Astrocyte (in vitro differentiated cells and primary cell): ENCODE results near the gene KRTAP2-4. TPM values are rescaled to one million over a fixed set of nuclear protein-coding genes. Genes with fewer than 3 reads are reported as not detected.
"Not testable (repeated sequence)": the region's sequence is repeated elsewhere in the genome, so short reads cannot be mapped to it uniquely, and the experiment has no call there.

Source experiments
- DNase-seq: peaks from one replicate; pipeline ENCODE4 v3.0.0-alpha.2; 2010; ENCODE audit warnings: low read depth
- FAIRE-seq: peaks from 2 replicates; lab custom pipeline; 2011; peaks lifted over from hg19 to GRCh38; lab: Jason Lieb, UNC
- H2AFZ ChIP-seq: 2 replicates; pipeline ENCODE4 v1.6.0; 2012; ENCODE audit warnings: low read depth, low read length, inconsistent platforms
- H3K27ac ChIP-seq: 2 replicates; pipeline ENCODE4 v1.5.1; 2011; ENCODE audit warnings: low read depth, low read length, inconsistent platforms
- H3K27me3 ChIP-seq: 2 replicates; pipeline ENCODE4 v1.6.0; 2011; ENCODE audit warnings: low read length, inconsistent platforms; ENCODE audit not compliant: insufficient read depth
- H3K36me3 ChIP-seq: 2 replicates; pipeline ENCODE4 v1.5.1; 2011; ENCODE audit warnings: low read length, inconsistent platforms; ENCODE audit not compliant: insufficient read depth
- H3K4me1 ChIP-seq: 2 replicates; pipeline ENCODE4 v1.5.1; 2011; ENCODE audit warnings: low read length, inconsistent platforms; ENCODE audit not compliant: insufficient read depth
- H3K4me2 ChIP-seq: 2 replicates; pipeline ENCODE4 v1.6.0; 2012; ENCODE audit warnings: low read length, inconsistent platforms
- H3K4me3 ChIP-seq: 2 replicates; pipeline ENCODE4 v1.5.1; 2011; ENCODE audit warnings: low read depth, mild to moderate bottlenecking, low read length, inconsistent platforms; ENCODE audit not compliant: insufficient read depth
- H3K79me2 ChIP-seq: 2 replicates; pipeline ENCODE4 v1.6.0; 2012; ENCODE audit warnings: mild to moderate bottlenecking, low read length, inconsistent platforms; ENCODE audit not compliant: insufficient read depth
- H3K9ac ChIP-seq: 2 replicates; pipeline ENCODE4 v1.6.0; 2012; ENCODE audit warnings: mild to moderate bottlenecking, low read length, inconsistent platforms
- H3K9me3 ChIP-seq: 2 replicates; pipeline ENCODE4 v1.5.1; 2012; ENCODE audit warnings: low read depth, mild to moderate bottlenecking, low read length, inconsistent platforms; ENCODE audit not compliant: insufficient read depth
- H4K20me1 ChIP-seq: 2 replicates; pipeline ENCODE4 v1.6.0; 2012; ENCODE audit warnings: low read length, inconsistent platforms; ENCODE audit not compliant: insufficient read depth
- H3K27ac Mint-ChIP-seq: one replicate; pipeline ENCODE4 v1.8.0; 2021; ENCODE audit warnings: mild to moderate bottlenecking, mixed read lengths; ENCODE audit not compliant: unreplicated experiment
- H3K27me3 Mint-ChIP-seq: one replicate; pipeline ENCODE4 v1.8.0; 2021; ENCODE audit warnings: low read depth, mixed read lengths; ENCODE audit not compliant: unreplicated experiment
- H3K36me3 Mint-ChIP-seq: one replicate; pipeline ENCODE4 v1.8.0; 2021; ENCODE audit warnings: low read depth, mixed read lengths; ENCODE audit not compliant: unreplicated experiment
- H3K4me1 Mint-ChIP-seq: one replicate; pipeline ENCODE4 v1.8.0; 2021; ENCODE audit warnings: low read depth, mixed read lengths; ENCODE audit not compliant: unreplicated experiment
- H3K4me3 Mint-ChIP-seq: one replicate; pipeline ENCODE4 v1.8.0; 2021; ENCODE audit warnings: mild to moderate bottlenecking, moderate library complexity, mixed read lengths; ENCODE audit not compliant: unreplicated experiment
- H3K9me3 Mint-ChIP-seq: one replicate; pipeline ENCODE4 v1.8.0; 2021; ENCODE audit warnings: mild to moderate bottlenecking, mixed read lengths; ENCODE audit not compliant: unreplicated experiment
- CTCF ChIP-seq: IDR thresholded peaks from 2 replicates; pipeline ENCODE4 v1.5.1; 2011; ENCODE audit warnings: low read depth, mild to moderate bottlenecking, inconsistent platforms, low read length, moderate library complexity; ENCODE audit not compliant: insufficient read depth
- EZH2 ChIP-seq: IDR thresholded peaks from 2 replicates; pipeline ENCODE4 v1.6.1; 2012; ENCODE audit warnings: mild to moderate bottlenecking, low read length, inconsistent platforms; ENCODE audit not compliant: insufficient read depth
- total RNA-seq: library from RNA; stranded (reverse); gene quantifications from 2 replicates; pipeline ENCODE4 v1.2.1, GENCODE V29; 2021

KRTAP2-4 gene
- total RNA-seq, 1 donor from 2014 or later, result not detected

- no peaks in the 10 kb centered on the region for H3K36me3 Mint-ChIP-seq
- peaks cover 5% of the 10 kb centered on the region for H3K4me1 ChIP-seq
- H3K36me3 ChIP-seq, result no peaks in the 10 kb centered on the region
- peaks cover 3% of the 10 kb centered on the region for H3K9me3 ChIP-seq
- peak overlapping the region; percentile 58 for H3K9ac ChIP-seq
- no peak overlapping the region for H2AFZ ChIP-seq
- no peaks in the 10 kb centered on the region for H3K79me2 ChIP-seq
- H3K27me3 Mint-ChIP-seq, result no peaks in the 10 kb centered on the region
- TF ChIP-seq EZH2, result no peak
- no peak for TF ChIP-seq CTCF
- peaks cover 23% of the 10 kb centered on the region for H3K4me1 Mint-ChIP-seq
- H3K27me3 ChIP-seq, result no peaks in the 10 kb centered on the region
- no peak overlapping the region for H3K27ac ChIP-seq
- H3K4me3 ChIP-seq, result no peak overlapping the region
- peak; percentile 36 for DNase-seq
- no peaks in the 10 kb centered on the region for H3K9me3 Mint-ChIP-seq
- FAIRE-seq, result no peak
- H3K4me2 ChIP-seq, result no peak overlapping the region
- H4K20me1 ChIP-seq, result no peaks in the 10 kb centered on the region
- H3K4me3 Mint-ChIP-seq, result no peak overlapping the region
- no peak overlapping the region for H3K27ac Mint-ChIP-seq
These were observed 42.3 kb upstream of the KRTAP2-4 start for GRCh38 chr17:41107941-41108450.

GRCh38 chr17:41105347-41105746 is 39.7 kb upstream of the KRTAP2-4 start, which contains the start of gene KRTAP4-9:
TSS of gene KRTAP4-9 (plus strand) at chr17:41105389. CDS start at chr17:41105389, 0 bp downstream.
- not testable (repeated sequence) for H3K79me2 ChIP-seq, H4K20me1 ChIP-seq, H3K36me3 ChIP-seq, H3K27me3 Mint-ChIP-seq, H2AFZ ChIP-seq, FAIRE-seq, H3K4me3 ChIP-seq, H3K9me3 ChIP-seq, H3K9ac ChIP-seq, H3K36me3 Mint-ChIP-seq, DNase-seq, H3K9me3 Mint-ChIP-seq, H3K27me3 ChIP-seq, H3K4me3 Mint-ChIP-seq, H3K4me1 ChIP-seq
- peak within 1 kb of the TSS; percentile 54 for H3K27ac Mint-ChIP-seq
- peaks cover 23% of the 10 kb centered on the region for H3K4me1 Mint-ChIP-seq
- H3K4me2 ChIP-seq, result peak within 1 kb of the TSS; percentile 54
- H3K27ac ChIP-seq, result peak within 1 kb of the TSS; percentile 53

- not testable (repeated sequence) for H3K9me3 Mint-ChIP-seq, H2AFZ ChIP-seq, H3K9me3 ChIP-seq, H3K9ac ChIP-seq, H3K36me3 ChIP-seq, H3K4me3 ChIP-seq, H3K4me1 ChIP-seq, H4K20me1 ChIP-seq, H3K4me3 Mint-ChIP-seq, H3K36me3 Mint-ChIP-seq, H3K27me3 Mint-ChIP-seq, H3K27me3 ChIP-seq, H3K79me2 ChIP-seq
- DNase-seq (peak; percentile 40), FAIRE-seq (peak; percentile 100)
- peak overlapping the region; percentile 53 for H3K27ac ChIP-seq
- Mint-ChIP-seq H3K27ac (peak overlapping the region; percentile 54), H3K4me1 (peaks cover 28% of the 10 kb centered on the region)
- peak overlapping the region; percentile 54 for H3K4me2 ChIP-seq
These were observed 38.8 kb upstream of the KRTAP2-4 start for GRCh38 chr17:41104386-41105038.
